ENCODE data around the gene ADISSP. TPM values are rescaled to one million over a fixed set of nuclear protein-coding genes. Genes with fewer than 3 reads are reported as not detected.

ADISSP gene
- total RNA-seq, 1 donor from 2014 or later = 18.0 TPM

GRCh38 chr20:3781153-3781910, 13.8 kb upstream of the ADISSP start, which contains the start of gene SPEF1:
Gene SPEF1 (minus strand): TSS chr20:3781448. CDS start chr20:3781287, 161 bp downstream.
- peaks cover 15% of the 10 kb centered on the region for H3K4me1 Mint-ChIP-seq (ENCODE audit: unreplicated experiment)
- no peak for TF ChIP-seq CTCF (IDR thresholded peaks at IDR 0.05; ENCODE audit: unreplicated experiment)
- H3K9me3 Mint-ChIP-seq (ENCODE audit: unreplicated experiment) = no peaks in the 10 kb centered on the region
- H3K27ac Mint-ChIP-seq (ENCODE audit: unreplicated experiment) = peak within 1 kb of the TSS; percentile 89
- peaks cover 6% of the 10 kb centered on the region for H3K36me3 Mint-ChIP-seq (ENCODE audit: low read depth, unreplicated experiment)
- peak; percentile 73 for DNase-seq (ENCODE audit: low spot score)
- peak within 1 kb of the TSS; percentile 59 for H3K4me3 Mint-ChIP-seq (ENCODE audit: unreplicated experiment)
- peaks cover 28% of the 10 kb centered on the region for H3K27me3 Mint-ChIP-seq (ENCODE audit: unreplicated experiment)

GRCh38 chr20:3778976-3779375, 11.4 kb upstream of the ADISSP start:
- Mint-ChIP-seq H3K27ac (ENCODE audit: unreplicated experiment) (no peak overlapping the region), H3K4me1 (ENCODE audit: unreplicated experiment) (peaks cover 10% of the 10 kb centered on the region), H3K4me3 (ENCODE audit: unreplicated experiment) (no peak overlapping the region), H3K27me3 (ENCODE audit: unreplicated experiment) (peaks cover 25% of the 10 kb centered on the region), H3K9me3 (ENCODE audit: unreplicated experiment) (no peaks in the 10 kb centered on the region), H3K36me3 (ENCODE audit: low read depth, unreplicated experiment) (no peaks in the 10 kb centered on the region)
- DNase-seq (ENCODE audit: low spot score) = no peak
- TF ChIP-seq CTCF (IDR thresholded peaks at IDR 0.05; ENCODE audit: unreplicated experiment) = no peak

GRCh38 chr20:3777716-3778629, 10.4 kb upstream of the ADISSP start:
- no peak overlapping the region for H3K4me3 Mint-ChIP-seq (ENCODE audit: unreplicated experiment)
- H3K9me3 Mint-ChIP-seq (ENCODE audit: unreplicated experiment) = no peaks in the 10 kb centered on the region
- DNase-seq (ENCODE audit: low spot score) = peak; percentile 35
- no peak overlapping the region for H3K27ac Mint-ChIP-seq (ENCODE audit: unreplicated experiment)
- peaks cover 25% of the 10 kb centered on the region for H3K27me3 Mint-ChIP-seq (ENCODE audit: unreplicated experiment)
- H3K4me1 Mint-ChIP-seq (ENCODE audit: unreplicated experiment) = peaks cover 10% of the 10 kb centered on the region
- H3K36me3 Mint-ChIP-seq (ENCODE audit: low read depth, unreplicated experiment) = no peaks in the 10 kb centered on the region
- no peak for TF ChIP-seq CTCF (IDR thresholded peaks at IDR 0.05; ENCODE audit: unreplicated experiment)

GRCh38 chr20:3777381-3777715, 9.8 kb upstream of the ADISSP start:
- TF ChIP-seq CTCF (IDR thresholded peaks at IDR 0.05; ENCODE audit: unreplicated experiment) = no peak
- H3K36me3 Mint-ChIP-seq (ENCODE audit: low read depth, unreplicated experiment) = no peaks in the 10 kb centered on the region
- H3K9me3 Mint-ChIP-seq (ENCODE audit: unreplicated experiment) = no peaks in the 10 kb centered on the region
- peaks cover 10% of the 10 kb centered on the region for H3K4me1 Mint-ChIP-seq (ENCODE audit: unreplicated experiment)
- H3K27ac Mint-ChIP-seq (ENCODE audit: unreplicated experiment) = no peak overlapping the region
- DNase-seq (ENCODE audit: low spot score) = no peak
- peak overlapping the region; percentile 19 for H3K4me3 Mint-ChIP-seq (ENCODE audit: unreplicated experiment)
- H3K27me3 Mint-ChIP-seq (ENCODE audit: unreplicated experiment) = peaks cover 24% of the 10 kb centered on the region
